Measurements from ENCODE around the gene APP.

The APP gene

GRCh38 chr21:25901330-25901979 lies 269.1 kb downstream of the APP start:
- no peak for DNase-seq (ENCODE audit: low spot score)

- DNase-seq (ENCODE audit: low spot score): no peak
Measured at GRCh38 chr21:25898671-25899070, 271.9 kb downstream of the APP start.

GRCh38 chr21:25897383-25897782 lies 273.2 kb downstream of the APP start:
- DNase-seq (ENCODE audit: low spot score): no peak

- no peak for DNase-seq (ENCODE audit: low spot score)
Measured at GRCh38 chr21:25896501-25897056, 274.0 kb downstream of the APP start.

GRCh38 chr21:25895565-25896205 lies 274.9 kb downstream of the APP start:
- DNase-seq (ENCODE audit: low spot score): peak; percentile 21

- DNase-seq (ENCODE audit: low spot score): no peak
Measured at GRCh38 chr21:25893191-25893590, 277.4 kb downstream of the APP start.

GRCh38 chr21:25891596-25891995 lies 279.0 kb downstream of the APP start:
- DNase-seq (ENCODE audit: low spot score): no peak

- no peak for DNase-seq (ENCODE audit: low spot score)
Measured at GRCh38 chr21:25890001-25890400, 280.6 kb downstream of the APP start.

GRCh38 chr21:25888711-25889110 lies 281.9 kb downstream of the APP start:
- no peak for DNase-seq (ENCODE audit: low spot score)

GRCh38 chr21:25887646-25888306 lies 282.8 kb downstream of the APP start:
- DNase-seq (ENCODE audit: low spot score): no peak

- no peak for DNase-seq (ENCODE audit: low spot score)
Measured at GRCh38 chr21:25887166-25887565, 283.4 kb downstream of the APP start.

GRCh38 chr21:25885880-25886279 lies 284.7 kb downstream of the APP start:
- DNase-seq (ENCODE audit: low spot score): no peak

- no peak for DNase-seq (ENCODE audit: low spot score)
Measured at GRCh38 chr21:25885405-25885804, 285.2 kb downstream of the APP start.

- no peak for DNase-seq (ENCODE audit: low spot score)
Measured at GRCh38 chr21:25884311-25884710, 286.3 kb downstream of the APP start.

- peak; percentile 57 for DNase-seq (ENCODE audit: low spot score)
Measured at GRCh38 chr21:25881524-25882376, 288.8 kb downstream of the APP start.

GRCh38 chr21:25879203-25879602 lies 291.4 kb downstream of the APP start:
- no peak for DNase-seq (ENCODE audit: low spot score)

- DNase-seq (ENCODE audit: low spot score): no peak
Measured at GRCh38 chr21:25878344-25878743, 292.2 kb downstream of the APP start.

GRCh38 chr21:25872271-25872670 lies 298.3 kb downstream of the APP start:
- no peak for DNase-seq (ENCODE audit: low spot score)

- no peak for DNase-seq (ENCODE audit: low spot score)
Measured at GRCh38 chr21:25871566-25871965, 299.0 kb downstream of the APP start.

- DNase-seq (ENCODE audit: low spot score): no peak
Measured at GRCh38 chr21:25870084-25870483, 300.5 kb downstream of the APP start.

GRCh38 chr21:25867061-25867460 lies 303.5 kb downstream of the APP start:
- no peak for DNase-seq (ENCODE audit: low spot score)

- DNase-seq (ENCODE audit: low spot score): no peak
Measured at GRCh38 chr21:25863747-25864146, 306.8 kb downstream of the APP start.
